Right lobe of liver (tissue), 4 donors: ENCODE results near the gene CBX8.

ENCODE experiments used
- CTCF ChIP-seq, 4 donors: fragments of 200-600 bp in 3 of 4; fragments of 450-650 bp in 1 of 4; IDR thresholded peaks; one replicate each; pipeline versions ENCODE4 v1.5.1 to v1.8.0; 2016 to 2022; ENCODE audit warnings: antibody characterized with exemption in 4 of 4, mild to moderate bottlenecking in 2 of 4
- POLR2A ChIP-seq: fragments of 450-650 bp; IDR thresholded peaks from one replicate; pipeline ENCODE4 v1.6.1; 2017; ENCODE audit warnings: antibody characterized with exemption, mild to moderate bottlenecking
- donor health status: DM: no; HTN: no; CAD: no.
- donor health status: DM: no; HTN: no; CAD: no.
- donor health status: DM: no; HTN: yes; CAD: no.

DNA sequence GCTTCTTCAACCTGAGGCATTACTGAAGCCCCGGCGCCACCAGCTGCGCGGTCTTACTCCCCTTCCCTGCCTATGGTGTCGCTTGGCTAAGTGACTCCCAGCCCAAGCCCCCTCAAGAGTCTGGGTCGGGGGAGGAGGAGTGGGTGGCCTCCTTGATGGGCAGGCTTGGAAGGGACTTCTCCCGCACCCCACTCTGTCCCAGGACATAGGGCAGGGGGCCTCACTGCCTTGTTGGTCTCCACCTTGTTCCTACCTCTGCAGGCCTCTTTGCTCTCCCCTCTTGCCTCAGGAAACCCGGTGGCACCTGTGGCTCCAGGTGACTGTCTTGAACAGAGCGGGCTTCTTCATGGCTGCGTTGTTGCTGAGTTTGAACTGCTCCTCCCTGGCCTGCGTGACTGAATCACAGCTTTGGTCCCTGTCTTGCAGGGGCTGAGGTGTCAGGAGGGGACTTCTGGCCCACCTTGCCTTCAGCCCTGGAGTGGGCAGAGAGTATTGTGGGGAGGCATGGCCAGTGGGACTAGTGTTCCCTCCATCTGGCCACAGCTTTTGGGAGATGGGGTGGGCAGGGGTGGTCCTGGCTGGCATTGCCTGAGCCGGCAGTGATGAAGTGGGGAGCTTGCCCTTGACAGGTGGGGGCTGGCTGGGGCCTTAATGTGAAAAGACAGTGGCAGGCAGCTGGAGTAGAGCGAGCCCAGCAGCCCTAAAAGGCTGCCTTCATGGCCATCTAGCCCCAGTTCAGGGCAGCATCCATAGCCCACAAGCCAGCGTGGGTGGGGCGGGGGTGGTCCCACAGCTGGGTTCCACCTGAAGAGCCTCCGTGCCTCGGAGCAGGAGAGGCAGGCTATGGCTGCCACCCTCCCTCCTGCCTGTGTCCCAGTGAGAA, 11.6 kb downstream of the CBX8 start:
- no peak for TF ChIP-seq CTCF (IDR thresholded peaks at IDR 0.05)
- no peak for TF ChIP-seq POLR2A
